A549 (cell line): ENCODE measurements around the gene IGF1R. TPM values are rescaled to one million over a fixed set of nuclear protein-coding genes. Genes with fewer than 3 reads are reported as not detected.

ENCODE experiments used
- ATAC-seq, 2 experiments: fragments of 200-7000 bp in 1 of 2; fragments of >200 bp in 1 of 2; cut with Nextera tagmentation in 1 of 2; cut with Tn5 transposase in 1 of 2; 3 replicates each; pipeline versions ENCODE4 v1.8.0 to v1.9.1; 2018 to 2020; ENCODE audit warnings: mild to moderate bottlenecking in 1 of 2, moderate library complexity in 1 of 2
- CTCF ChIA-PET: fragments of 300-600 bp; sonication (Branson Sonifier 250); formaldehyde crosslinking; extraction: SDS; loops from one replicate; lab custom pipeline; 2021; ENCODE audit warnings: antibody characterized with exemption, inconsistent platforms; lab: Yijun Ruan, JAX
- POLR2A ChIA-PET: fragments of 350-600 bp; formaldehyde crosslinking; extraction: SDS; loops from one replicate; lab custom pipeline; 2021; ENCODE audit warnings: antibody characterized with exemption, inconsistent platforms; lab: Yijun Ruan, JAX
- DNase-seq, 2 experiments: peaks; one replicate each; pipeline versions ENCODE4 v3.0.0 to v3.0.0-alpha.2; 2011 to 2016; ENCODE audit warnings: low read depth in 1 of 2, low spot score in 1 of 2
- FAIRE-seq: peaks from 2 replicates; lab custom pipeline; 2011; peaks lifted over from hg19 to GRCh38; lab: Jason Lieb, UNC
- H3K27ac ChIP-seq, 2 experiments: fragments of >200 bp; sonication (Bioruptor Twin); formaldehyde crosslinking; 3 replicates each; pipeline ENCODE4 v1.5.1; 2016 to 2017
- H3K4me1 ChIP-seq: fragments of >200 bp; sonication (Bioruptor Twin); formaldehyde crosslinking; 3 replicates; pipeline ENCODE4 v1.6.1; 2016
- H3K4me2 ChIP-seq: fragments of >200 bp; sonication (Bioruptor Twin); formaldehyde crosslinking; 3 replicates; pipeline ENCODE4 v1.6.1; 2016
- H3K4me3 ChIP-seq: fragments of >200 bp; sonication (Bioruptor Twin); formaldehyde crosslinking; 3 replicates; pipeline ENCODE4 v1.5.1; 2016
- H3K9me3 ChIP-seq: fragments of >200 bp; sonication (Bioruptor Twin); formaldehyde crosslinking; 3 replicates; pipeline ENCODE4 v1.6.1; 2016
- CBX2 ChIP-seq: fragments of 200-600 bp; sonication (generic); IDR thresholded peaks from 2 replicates; pipeline ENCODE4 v1.6.1; 2016; ENCODE audit warnings: low read depth, mild to moderate bottlenecking, borderline replicate concordance
- CEBPB ChIP-seq, 2 experiments: fragments of >200 bp in 1 of 2; sonication (Bioruptor Twin) in 1 of 2; formaldehyde crosslinking in 1 of 2; IDR thresholded peaks; 2 replicates each; pipeline ENCODE4 v1.6.1; 2012 to 2016
- CHD2 ChIP-seq: fragments of 150-350 bp; IDR thresholded peaks from 2 replicates; pipeline ENCODE4 v1.6.1; 2014; ENCODE audit warnings: low read length; ENCODE audit not compliant: partially characterized antibody
- CHD4 ChIP-seq: fragments of 200-600 bp; sonication (generic); IDR thresholded peaks from 2 replicates; pipeline ENCODE4 v1.6.1; 2016; ENCODE audit warnings: antibody characterized with exemption, mild to moderate bottlenecking, borderline replicate concordance
- CTCF ChIP-seq: fragments of >200 bp; sonication (Bioruptor Twin); formaldehyde crosslinking; IDR thresholded peaks from 3 replicates; pipeline ENCODE4 v1.5.1; 2016
- EHF ChIP-seq: fragments of 250-450 bp; sonication (Bioruptor Pico); IDR thresholded peaks from 2 replicates; pipeline ENCODE4 v1.5.0; 2020; ENCODE audit warnings: mild to moderate bottlenecking
- ELK1 ChIP-seq: fragments of 150-350 bp; IDR thresholded peaks from 2 replicates; pipeline ENCODE4 v1.6.1; 2014; ENCODE audit warnings: low read depth, mild to moderate bottlenecking, low read length
- FOSL2 ChIP-seq, 2 experiments: fragments of 450-650 bp in 1 of 2; fragments of >200 bp in 1 of 2; sonication (Bioruptor Twin) in 1 of 2; formaldehyde crosslinking; IDR thresholded peaks; 2 replicates each; pipeline versions ENCODE4 v1.5.0 to v1.6.1; 2016 to 2020; ENCODE audit warnings: mild to moderate bottlenecking in 1 of 2, moderate library complexity in 1 of 2
- HOXB13 ChIP-seq: fragments of 250-450 bp; sonication (Bioruptor Pico); IDR thresholded peaks from 2 replicates; pipeline ENCODE4 v1.5.0; 2020; ENCODE audit warnings: low read depth, mild to moderate bottlenecking, moderate library complexity
- MAX ChIP-seq: IDR thresholded peaks from 2 replicates; pipeline ENCODE4 v1.6.1; 2012
- MAZ ChIP-seq: fragments of 150-350 bp; IDR thresholded peaks from 2 replicates; pipeline ENCODE4 v1.6.1; 2014; ENCODE audit warnings: antibody characterized with exemption, low read depth, low read length, borderline replicate concordance
- MYC ChIP-seq: IDR thresholded peaks from 2 replicates; pipeline ENCODE4 v1.6.1; 2012; ENCODE audit warnings: mild to moderate bottlenecking, inconsistent platforms, low read length, improper control_type of control experiment, borderline replicate concordance
- NPAS2 ChIP-seq: fragments of 250-450 bp; sonication (Bioruptor Pico); IDR thresholded peaks from 2 replicates; pipeline ENCODE4 v1.8.0; 2022; ENCODE audit warnings: mild to moderate bottlenecking, moderate library complexity, borderline replicate concordance
- NR3C1 ChIP-seq: fragments of >200 bp; sonication (Bioruptor Twin); formaldehyde crosslinking; IDR thresholded peaks from 3 replicates; pipeline ENCODE4 v1.6.1; 2017
- PBX3 ChIP-seq: IDR thresholded peaks from 2 replicates; pipeline ENCODE4 v1.6.1; 2012
- POLR2A ChIP-seq: IDR thresholded peaks from 2 replicates; pipeline ENCODE4 v1.6.1; 2012; ENCODE audit warnings: mild to moderate bottlenecking, low read length
- RCOR1 ChIP-seq: fragments of 150-350 bp; IDR thresholded peaks from 2 replicates; pipeline ENCODE4 v1.6.1; 2014; ENCODE audit warnings: antibody characterized with exemption, low read length, low read depth
- SREBF2 ChIP-seq: fragments of 450-650 bp; IDR thresholded peaks from 2 replicates; pipeline ENCODE4 v1.6.1; 2014; ENCODE audit warnings: mild to moderate bottlenecking, moderate library complexity
- ZC3H11A ChIP-seq: fragments of 450-650 bp; IDR thresholded peaks from 2 replicates; pipeline ENCODE4 v1.6.1; 2014; ENCODE audit warnings: antibody characterized with exemption, mild to moderate bottlenecking
- ZFP36 ChIP-seq: fragments of 450-650 bp; IDR thresholded peaks from 2 replicates; pipeline ENCODE4 v1.6.1; 2014; ENCODE audit warnings: borderline replicate concordance; ENCODE audit not compliant: partially characterized antibody
- ZNF302 ChIP-seq: fragments of 250-450 bp; sonication (Bioruptor Pico); IDR thresholded peaks from 2 replicates; pipeline ENCODE4 v1.9.0; 2021; ENCODE audit warnings: inconsistent platforms, mild to moderate bottlenecking, moderate library complexity
- WGBS: methylation state at CpG from one replicate; pipeline ENCODE4 v1.1.6; 2017; ENCODE audit errors: missing lambda C conversion rate; 5-methylcytosine and 5-hydroxymethylcytosine counted together
- polyA plus RNA-seq, 4 experiments: library from polyadenylated mRNA; depleted of rRNA in 3 of 4; stranded (reverse); fragments of >200 nt; fragmentation: RNase III in 1 of 4; extraction: RNeasy Plus Mini Kit Qiagen cat#74134 plus additional on column Dnase treatment in 1 of 4; gene quantifications; 2 replicates in 3 of 4; 3 replicates in 1 of 4; pipeline ENCODE4 v1.2.3, GENCODE V29; 2011 to 2017

The IGF1R gene
- polyA plus RNA-seq, 2 of the 4 experiments (the other 2 are of a cell fraction): 42.6 to 69.5 TPM

GRCh38 chr15:98609144-98609852 is 39.0 kb upstream of the IGF1R start:
- Histone ChIP-seq H3K4me2 (0 out of 3 replicates have a peak overlapping the region, but pooled peaks have one; percentile 11), H3K4me1 (peaks cover 6% of the 10 kb centered on the region; the same call in 2 of the 3 replicates), H3K27ac (0 out of 6 replicates have a peak overlapping the region, but pooled peaks of 1 of the 2 experiments have one; percentile 17), H3K9me3 (no peaks in the 10 kb centered on the region), H3K4me3 (no peak overlapping the region)
- FAIRE-seq (no peak), ATAC-seq (peak; percentile 54 to 68; a peak in 5 of 6 replicates), DNase-seq (no peak)
- WGBS: 51% methylated on average over 9 of the region's 9 CpGs
- ChIA-PET CTCF (interaction anchor here (1.5 kb wide), 1 partner anchor 90 kb away, joined by 6 read pairs; no protein-coding TSS in a partner anchor), POLR2A (no interaction called here)
- TF ChIP-seq FOSL2 (IDR thresholded peaks at IDR 0.05): no peak
- peak; percentile 53; the same call in 1 of the 2 replicates for TF ChIP-seq FOSL2 (CRISPR knock-in tag; IDR thresholded peaks at IDR 0.05)
- TF ChIP-seq CBX2: no peak
- no peak for TF ChIP-seq ZNF302
- no peak for TF ChIP-seq CHD2

GRCh38 chr15:98610991-98611390 is 37.3 kb upstream of the IGF1R start:
- Histone ChIP-seq H3K27ac (no peak overlapping the region), H3K4me3 (no peak overlapping the region), H3K9me3 (no peaks in the 10 kb centered on the region), H3K4me2 (no peak overlapping the region), H3K4me1 (peaks cover 6% of the 10 kb centered on the region; the same call in 2 of the 3 replicates)
- DNase-seq (no peak), ATAC-seq (peak; percentile 22 to 31; a peak in 1 of 6 replicates), FAIRE-seq (no peak)
- ChIA-PET CTCF (interaction anchor here (1.3 to 1.5 kb wide), 2 partner anchors 19 to 42 kb away, joined by 4 read pairs; no protein-coding TSS in a partner anchor), POLR2A (no interaction called here)
- TF ChIP-seq SREBF2 (no peak), CHD4 (no peak), POLR2A (no peak), ELK1 (no peak), ZC3H11A (no peak), MAX (no peak)
- 49% methylated on average over 4 of the region's 4 CpGs for WGBS

GRCh38 chr15:98611808-98612207 is 36.5 kb upstream of the IGF1R start:
- Histone ChIP-seq H3K9me3 (no peaks in the 10 kb centered on the region), H3K4me3 (no peak overlapping the region), H3K4me1 (peaks cover 6% of the 10 kb centered on the region; the same call in 2 of the 3 replicates), H3K27ac (no peak overlapping the region), H3K4me2 (no peak overlapping the region)
- DNase-seq (no peak), FAIRE-seq (no peak), ATAC-seq (no peak)
- POLR2A ChIA-PET: no interaction called here
- CTCF ChIA-PET: interaction anchor here (1.3 to 1.5 kb wide), 2 partner anchors 18 to 43 kb away, joined by 4 read pairs; no protein-coding TSS in a partner anchor
- WGBS: 90% methylated on average over 2 of the region's 2 CpGs
- no peak for TF ChIP-seq NPAS2 (CRISPR knock-in tag)
- TF ChIP-seq HOXB13 (CRISPR knock-in tag): no peak
- no peak for TF ChIP-seq NR3C1
- TF ChIP-seq EHF: no peak
- no peak for TF ChIP-seq MYC
- TF ChIP-seq MAZ: no peak
- no peak for TF ChIP-seq CTCF
- TF ChIP-seq PBX3: no peak
- TF ChIP-seq CEBPB (IDR thresholded peaks at IDR 0.05): no peak
- no peak for TF ChIP-seq RCOR1
- TF ChIP-seq ZFP36: no peak
